Measurements from ENCODE around the gene CUL9. TPM values are rescaled to one million over a fixed set of nuclear protein-coding genes. Genes with fewer than 3 reads are reported as not detected.

CUL9 gene
- total RNA-seq, 1 donor from 2014 or later = 70.8 TPM

DNA sequence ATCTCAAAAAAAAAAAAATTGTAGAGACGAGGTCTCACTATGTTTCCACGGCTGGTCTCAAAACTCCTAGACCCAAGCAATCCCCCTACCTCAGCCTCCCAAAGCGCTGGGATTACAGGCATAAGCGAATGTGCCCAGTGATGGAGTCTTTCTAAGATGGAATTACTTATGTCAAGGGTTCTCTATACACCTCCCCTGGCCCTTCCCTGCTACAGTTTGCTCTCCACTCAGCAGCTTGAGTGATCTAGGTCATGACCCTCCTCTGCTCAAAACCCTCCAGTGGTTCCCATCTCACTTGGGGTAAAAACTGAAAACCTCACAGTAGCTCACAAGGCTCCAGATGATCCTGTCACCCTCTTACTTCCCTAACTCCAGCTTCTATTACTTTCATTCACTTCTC lies 49.1 kb downstream of the CUL9 start:
- H3K9me3 Mint-ChIP-seq = no peaks in the 10 kb centered on the region
- DNase-seq (no peak), ATAC-seq (ENCODE audit: low read depth) (no peak)
- CTCF ChIA-PET = no interaction called here
- H3K36me3 Mint-ChIP-seq (ENCODE audit: low read depth) = no peaks in the 10 kb centered on the region
- no peak for TF ChIP-seq CTCF (IDR thresholded peaks at IDR 0.05)
- POLR2A ChIA-PET = interaction anchor here (0.7 kb wide), 1 partner anchor 1515 kb away, joined by 3 read pairs; no protein-coding TSS in a partner anchor
- peak overlapping the region; percentile 1 for H3K4me3 Mint-ChIP-seq
- no peak overlapping the region for H3K27ac Mint-ChIP-seq
- intact Hi-C loops (cut with micrococcal nuclease) = no loop called here
- H3K27me3 Mint-ChIP-seq = no peaks in the 10 kb centered on the region
- peaks cover 24% of the 10 kb centered on the region for H3K4me1 Mint-ChIP-seq

DNA sequence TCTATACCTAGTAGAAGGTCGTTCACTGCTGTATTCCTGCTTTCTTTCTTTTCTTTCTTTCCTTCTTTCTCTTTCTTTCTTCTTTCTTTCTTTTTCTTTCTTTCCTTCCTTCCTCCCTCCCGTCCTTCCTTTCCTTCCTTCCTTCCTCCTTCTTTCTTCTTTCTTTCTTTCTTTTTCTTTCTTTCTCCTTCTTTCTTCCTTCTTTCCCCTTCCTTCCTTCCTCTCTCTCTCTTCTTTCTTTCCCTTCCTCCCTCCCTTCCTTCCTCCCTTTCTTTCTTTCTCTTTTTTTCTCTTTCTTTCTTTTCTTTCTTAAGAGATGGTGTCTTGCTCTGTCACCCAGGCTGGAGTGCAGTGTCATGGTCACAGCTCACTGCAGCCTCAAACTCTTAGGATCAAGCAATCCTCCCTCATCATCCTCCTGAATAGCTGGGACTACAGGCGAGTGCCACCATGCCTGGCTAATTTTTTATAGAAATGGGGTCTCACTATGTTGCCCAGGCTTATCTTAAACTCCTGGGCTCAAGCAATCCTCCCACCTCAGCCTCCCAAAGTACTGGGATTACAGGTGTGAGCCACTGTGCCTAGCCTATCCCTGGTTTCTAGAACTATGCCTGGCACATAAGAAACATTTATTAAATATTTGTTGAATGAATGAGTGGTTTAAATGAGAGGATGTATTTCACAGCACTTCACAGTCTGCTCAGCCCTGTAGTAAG lies 49.9 kb downstream of the CUL9 start:
- TF ChIP-seq CTCF (IDR thresholded peaks at IDR 0.05) = no peak
- no peaks in the 10 kb centered on the region for H3K27me3 Mint-ChIP-seq
- no peaks in the 10 kb centered on the region for H3K36me3 Mint-ChIP-seq (ENCODE audit: low read depth)
- intact Hi-C loops (cut with micrococcal nuclease) = no loop called here
- no peak overlapping the region for H3K4me3 Mint-ChIP-seq
- DNase-seq (no peak), ATAC-seq (ENCODE audit: low read depth) (no peak)
- ChIA-PET CTCF (no interaction called here), POLR2A (no interaction called here)
- peaks cover 16% of the 10 kb centered on the region for H3K4me1 Mint-ChIP-seq
- no peak overlapping the region for H3K27ac Mint-ChIP-seq
- H3K9me3 Mint-ChIP-seq = no peaks in the 10 kb centered on the region

DNA sequence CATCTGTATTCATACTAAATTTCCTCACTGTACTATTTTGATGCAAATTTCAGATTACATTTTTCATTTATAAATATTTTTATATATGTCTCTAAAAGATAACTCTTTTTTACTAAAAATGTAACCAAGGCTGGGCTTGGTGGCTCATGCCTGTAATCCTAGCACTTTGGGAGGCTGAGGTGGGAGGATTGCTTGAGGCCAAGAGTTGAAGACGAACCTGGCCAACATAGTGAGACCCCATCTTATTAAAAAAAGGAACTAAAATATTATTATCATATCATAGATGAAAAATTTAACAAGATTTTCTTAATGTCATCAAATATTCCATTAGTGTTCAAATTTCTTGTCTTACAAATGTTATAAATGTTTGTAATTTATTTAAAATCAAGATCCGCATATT lies 53.8 kb downstream of the CUL9 start:
- Mint-ChIP-seq H3K27me3 (peaks cover 20% of the 10 kb centered on the region), H3K4me1 (no peaks in the 10 kb centered on the region), H3K9me3 (peaks cover 4% of the 10 kb centered on the region), H3K4me3 (no peak overlapping the region), H3K36me3 (ENCODE audit: low read depth) (no peaks in the 10 kb centered on the region), H3K27ac (no peak overlapping the region)
- TF ChIP-seq CTCF (IDR thresholded peaks at IDR 0.05) = no peak
- no peak for DNase-seq
- ChIA-PET POLR2A (no interaction called here), CTCF (no interaction called here)
- ATAC-seq (ENCODE audit: low read depth) = no peak
- intact Hi-C loops (cut with micrococcal nuclease) = no loop called here

DNA sequence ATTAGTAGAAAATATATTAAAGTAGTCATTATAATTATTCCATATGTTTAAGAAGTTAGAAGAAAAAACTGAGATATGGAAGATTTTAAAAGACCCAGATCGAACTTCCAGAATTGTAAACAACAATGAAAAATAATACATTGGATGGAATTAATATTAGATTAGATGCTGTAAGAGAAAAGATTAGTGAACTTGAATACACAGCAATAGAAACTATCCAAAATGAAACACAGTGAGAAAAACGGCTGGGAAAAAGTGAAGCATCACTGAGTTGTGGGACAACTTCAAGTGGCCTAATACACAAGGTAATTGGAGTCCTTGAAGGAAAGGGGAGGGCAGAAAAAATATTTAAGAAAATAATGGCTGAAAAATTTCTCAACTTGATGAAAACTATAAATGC lies 57.1 kb downstream of the CUL9 start:
- DNase-seq (no peak), ATAC-seq (ENCODE audit: low read depth) (no peak)
- H3K27ac Mint-ChIP-seq = no peak overlapping the region
- TF ChIP-seq CTCF (IDR thresholded peaks at IDR 0.05) = no peak
- H3K27me3 Mint-ChIP-seq = peaks cover 28% of the 10 kb centered on the region
- CTCF ChIA-PET = interaction anchor here (2.2 kb wide), 1 partner anchor 10 kb away, joined by 7 read pairs; the partner anchor contains the start of gene DNPH1
- intact Hi-C loops (cut with micrococcal nuclease) = no loop called here
- no peaks in the 10 kb centered on the region for H3K4me1 Mint-ChIP-seq
- H3K36me3 Mint-ChIP-seq (ENCODE audit: low read depth) = no peaks in the 10 kb centered on the region
- H3K4me3 Mint-ChIP-seq = no peak overlapping the region
- POLR2A ChIA-PET = no interaction called here
- peaks cover 4% of the 10 kb centered on the region for H3K9me3 Mint-ChIP-seq

DNA sequence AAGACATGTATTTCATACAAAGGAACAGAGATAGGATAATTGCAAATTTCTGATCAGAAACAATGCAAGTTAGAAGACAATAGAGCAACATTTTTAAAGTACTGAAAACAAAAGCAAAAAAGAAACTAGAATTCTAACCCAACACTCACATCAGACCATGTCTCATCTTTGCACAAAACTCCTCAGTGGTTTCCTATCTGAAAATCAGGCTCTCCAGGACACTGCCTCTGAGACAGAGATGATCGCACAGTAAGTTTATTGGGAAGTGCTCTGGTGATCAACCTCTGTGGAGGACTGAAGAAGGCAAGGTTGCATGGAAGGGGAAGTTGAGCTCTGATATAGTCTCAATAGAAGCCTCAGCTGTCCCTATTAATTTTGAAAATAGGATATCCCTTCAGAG lies 59.0 kb downstream of the CUL9 start:
- peaks cover 4% of the 10 kb centered on the region for H3K9me3 Mint-ChIP-seq
- no peak overlapping the region for H3K4me3 Mint-ChIP-seq
- intact Hi-C loops (cut with micrococcal nuclease) = loop anchor here (10.0 kb wide), 1 partner anchor 384 kb away; the partner anchor contains the start of gene GTPBP2
- TF ChIP-seq CTCF (IDR thresholded peaks at IDR 0.05) = no peak
- no peaks in the 10 kb centered on the region for H3K36me3 Mint-ChIP-seq (ENCODE audit: low read depth)
- no peaks in the 10 kb centered on the region for H3K4me1 Mint-ChIP-seq
- ATAC-seq (ENCODE audit: low read depth) (no peak), DNase-seq (no peak)
- ChIA-PET POLR2A (interaction anchor here (0.6 kb wide), 1 partner anchor 29 kb away, joined by 3 read pairs; no protein-coding TSS in a partner anchor), CTCF (interaction anchor here (2.1 kb wide), 1 partner anchor 12 kb away, joined by 7 read pairs; the partner anchor contains the start of gene DNPH1)
- H3K27ac Mint-ChIP-seq = no peak overlapping the region
- H3K27me3 Mint-ChIP-seq = peaks cover 28% of the 10 kb centered on the region

Measured in activated B cell treated with CpG ODN at 0.5 μM for 24 hours (primary cell).